ENCODE measurements around the gene SRRM4.

- TF ChIP-seq, protein P1, sequence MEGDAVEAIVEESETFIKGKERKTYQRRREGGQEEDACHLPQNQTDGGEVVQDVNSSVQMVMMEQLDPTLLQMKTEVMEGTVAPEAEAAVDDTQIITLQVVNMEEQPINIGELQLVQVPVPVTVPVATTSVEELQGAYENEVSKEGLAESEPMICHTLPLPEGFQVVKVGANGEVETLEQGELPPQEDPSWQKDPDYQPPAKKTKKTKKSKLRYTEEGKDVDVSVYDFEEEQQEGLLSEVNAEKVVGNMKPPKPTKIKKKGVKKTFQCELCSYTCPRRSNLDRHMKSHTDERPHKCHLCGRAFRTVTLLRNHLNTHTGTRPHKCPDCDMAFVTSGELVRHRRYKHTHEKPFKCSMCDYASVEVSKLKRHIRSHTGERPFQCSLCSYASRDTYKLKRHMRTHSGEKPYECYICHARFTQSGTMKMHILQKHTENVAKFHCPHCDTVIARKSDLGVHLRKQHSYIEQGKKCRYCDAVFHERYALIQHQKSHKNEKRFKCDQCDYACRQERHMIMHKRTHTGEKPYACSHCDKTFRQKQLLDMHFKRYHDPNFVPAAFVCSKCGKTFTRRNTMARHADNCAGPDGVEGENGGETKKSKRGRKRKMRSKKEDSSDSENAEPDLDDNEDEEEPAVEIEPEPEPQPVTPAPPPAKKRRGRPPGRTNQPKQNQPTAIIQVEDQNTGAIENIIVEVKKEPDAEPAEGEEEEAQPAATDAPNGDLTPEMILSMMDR (IDR thresholded peaks at IDR 0.05; ENCODE audit: low read depth, low read length, poor library complexity, severe bottlenecking), result no peak
- TF ChIP-seq EZH2phosphoT487 (IDR thresholded peaks at IDR 0.05; ENCODE audit: borderline replicate concordance, low read length), result no peak
Measured at GRCh38 chr12:119175081-119175480, 193.7 kb downstream of the SRRM4 start.

Measured in DOHH2 (cell line).